Chondrocyte (in vitro differentiated cells): ENCODE measurements around the gene SNRNP200. TPM values are rescaled to one million over a fixed set of nuclear protein-coding genes. Genes with fewer than 3 reads are reported as not detected.

Experiments
- DNase-seq: peaks from one replicate; pipeline ENCODE4 v3.0.0; 2021; ENCODE audit warnings: mixed read lengths, low spot score
- H3K27ac Mint-ChIP-seq: one replicate; pipeline ENCODE4 v1.8.0; 2021; ENCODE audit warnings: mild to moderate bottlenecking, moderate library complexity, mixed read lengths; ENCODE audit not compliant: unreplicated experiment
- H3K27me3 Mint-ChIP-seq: 2 replicates; pipeline ENCODE4 v1.8.0; 2021; ENCODE audit warnings: low read depth, mixed read lengths
- H3K36me3 Mint-ChIP-seq: 2 replicates; pipeline ENCODE4 v1.8.0; 2021; ENCODE audit warnings: low read depth, mixed read lengths
- H3K4me1 Mint-ChIP-seq: 2 replicates; pipeline ENCODE4 v1.8.0; 2021; ENCODE audit warnings: low read depth, mild to moderate bottlenecking, mixed read lengths
- H3K4me3 Mint-ChIP-seq: one replicate; pipeline ENCODE4 v1.8.0; 2021; ENCODE audit warnings: mild to moderate bottlenecking, moderate library complexity, mixed read lengths; ENCODE audit not compliant: unreplicated experiment
- H3K9me3 Mint-ChIP-seq: 2 replicates; pipeline ENCODE4 v1.8.0; 2021; ENCODE audit warnings: low read depth, mixed read lengths
- total RNA-seq: library from RNA; stranded (reverse); gene quantifications from 3 replicates; pipeline ENCODE4 v1.2.1, GENCODE V29; 2021
- TF ChIP-seq, protein P1 (sequence below): fragments of 200-600 bp; sonication (generic); IDR thresholded peaks from 2 replicates; pipeline ENCODE4 v1.5.0; 2021; ENCODE audit warnings: antibody characterized with exemption, mild to moderate bottlenecking, moderate library complexity

Gene SNRNP200
- total RNA-seq, 1 donor from 2014 or later, result 82.6 TPM

- TF ChIP-seq, protein P1, sequence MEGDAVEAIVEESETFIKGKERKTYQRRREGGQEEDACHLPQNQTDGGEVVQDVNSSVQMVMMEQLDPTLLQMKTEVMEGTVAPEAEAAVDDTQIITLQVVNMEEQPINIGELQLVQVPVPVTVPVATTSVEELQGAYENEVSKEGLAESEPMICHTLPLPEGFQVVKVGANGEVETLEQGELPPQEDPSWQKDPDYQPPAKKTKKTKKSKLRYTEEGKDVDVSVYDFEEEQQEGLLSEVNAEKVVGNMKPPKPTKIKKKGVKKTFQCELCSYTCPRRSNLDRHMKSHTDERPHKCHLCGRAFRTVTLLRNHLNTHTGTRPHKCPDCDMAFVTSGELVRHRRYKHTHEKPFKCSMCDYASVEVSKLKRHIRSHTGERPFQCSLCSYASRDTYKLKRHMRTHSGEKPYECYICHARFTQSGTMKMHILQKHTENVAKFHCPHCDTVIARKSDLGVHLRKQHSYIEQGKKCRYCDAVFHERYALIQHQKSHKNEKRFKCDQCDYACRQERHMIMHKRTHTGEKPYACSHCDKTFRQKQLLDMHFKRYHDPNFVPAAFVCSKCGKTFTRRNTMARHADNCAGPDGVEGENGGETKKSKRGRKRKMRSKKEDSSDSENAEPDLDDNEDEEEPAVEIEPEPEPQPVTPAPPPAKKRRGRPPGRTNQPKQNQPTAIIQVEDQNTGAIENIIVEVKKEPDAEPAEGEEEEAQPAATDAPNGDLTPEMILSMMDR, result no peak
- no peaks in the 10 kb centered on the region for H3K27me3 Mint-ChIP-seq
- no peak for DNase-seq
- H3K27ac Mint-ChIP-seq, result no peak overlapping the region
- no peak overlapping the region for H3K4me3 Mint-ChIP-seq
- H3K4me1 Mint-ChIP-seq, result peaks cover 5% of the 10 kb centered on the region
- no peaks in the 10 kb centered on the region for H3K9me3 Mint-ChIP-seq
- no peaks in the 10 kb centered on the region for H3K36me3 Mint-ChIP-seq
Measured at GRCh38 chr2:96239745-96240264, 65.5 kb downstream of the SNRNP200 start.

DNA sequence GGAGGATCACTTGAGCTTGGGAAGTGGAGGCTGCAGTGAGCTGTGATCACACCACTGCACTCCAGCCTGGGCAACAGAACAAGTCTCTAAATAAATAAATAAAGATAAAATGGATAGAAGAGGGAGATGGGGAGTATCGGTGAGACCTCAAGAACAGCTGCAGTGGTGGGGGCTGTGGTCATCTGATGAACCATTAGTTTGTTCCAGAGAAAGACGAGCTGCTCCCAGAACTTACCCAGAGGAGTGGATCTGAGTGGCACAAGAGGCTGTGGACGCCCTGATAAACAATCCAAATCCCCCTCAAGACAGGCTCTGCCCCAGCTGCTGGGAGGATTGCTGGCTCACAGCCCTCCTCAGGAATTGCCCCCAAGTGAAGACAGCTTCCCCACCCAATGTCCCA is 66.3 kb downstream of the SNRNP200 start:
- no peak for DNase-seq
- TF ChIP-seq, protein P1, result no peak
- no peak overlapping the region for H3K27ac Mint-ChIP-seq
- peaks cover 5% of the 10 kb centered on the region for H3K4me1 Mint-ChIP-seq
- H3K9me3 Mint-ChIP-seq, result no peaks in the 10 kb centered on the region
- H3K27me3 Mint-ChIP-seq, result no peaks in the 10 kb centered on the region
- H3K4me3 Mint-ChIP-seq, result no peak overlapping the region
- H3K36me3 Mint-ChIP-seq, result no peaks in the 10 kb centered on the region

DNA sequence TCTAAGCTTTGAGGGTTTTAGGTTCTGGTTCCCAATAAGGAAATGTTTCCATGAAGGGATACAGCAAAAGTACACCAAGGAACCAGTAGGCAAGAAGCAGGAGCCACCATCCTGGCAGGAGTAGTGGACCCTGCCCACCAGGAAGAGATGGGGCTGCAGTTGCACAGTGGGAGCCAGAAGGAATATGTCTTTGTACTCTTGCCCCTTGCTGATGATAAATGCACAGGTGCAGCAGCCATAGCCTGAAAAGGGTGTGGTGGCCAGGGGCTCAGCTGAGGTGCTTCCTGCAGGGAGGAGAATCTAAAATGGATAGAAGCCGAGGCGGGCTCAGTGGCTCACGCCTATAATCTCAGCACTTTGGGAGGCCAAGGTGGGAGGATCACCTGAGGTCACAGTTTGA is 67.1 kb downstream of the SNRNP200 start:
- no peak for DNase-seq
- Mint-ChIP-seq H3K9me3 (no peaks in the 10 kb centered on the region), H3K4me1 (peaks cover 5% of the 10 kb centered on the region), H3K27me3 (no peaks in the 10 kb centered on the region), H3K36me3 (no peaks in the 10 kb centered on the region), H3K4me3 (no peak overlapping the region), H3K27ac (no peak overlapping the region)
- TF ChIP-seq, protein P1, result no peak

- Mint-ChIP-seq H3K4me1 (no peaks in the 10 kb centered on the region), H3K4me3 (no peak overlapping the region), H3K9me3 (no peaks in the 10 kb centered on the region), H3K27ac (no peak overlapping the region), H3K27me3 (no peaks in the 10 kb centered on the region), H3K36me3 (no peaks in the 10 kb centered on the region)
- no peak for DNase-seq
- TF ChIP-seq, protein P1, result no peak
Measured at GRCh38 chr2:96236882-96237281, 68.5 kb downstream of the SNRNP200 start.

- H3K4me1 Mint-ChIP-seq, result no peaks in the 10 kb centered on the region
- TF ChIP-seq, protein P1, result no peak
- no peak for DNase-seq
- no peak overlapping the region for H3K4me3 Mint-ChIP-seq
- H3K27ac Mint-ChIP-seq, result no peak overlapping the region
- no peaks in the 10 kb centered on the region for H3K9me3 Mint-ChIP-seq
- no peaks in the 10 kb centered on the region for H3K36me3 Mint-ChIP-seq
- no peaks in the 10 kb centered on the region for H3K27me3 Mint-ChIP-seq
Measured at GRCh38 chr2:96233880-96234316, 71.4 kb downstream of the SNRNP200 start.
